Measurements from ENCODE around the gene TMEM54. TPM values are rescaled to one million over a fixed set of nuclear protein-coding genes. Genes with fewer than 3 reads are reported as not detected.

TMEM54 gene
- polyA plus RNA-seq, 3 donors: 6.1 to 7.9 (median 7.7) TPM

GRCh38 chr1:32887623-32888022 lies 13.6 kb downstream of the TMEM54 start:
- no peak for DNase-seq (ENCODE audit: extremely low read depth in 1 of 11, low read depth in 9 of 11, low spot score in 4 of 11)

DNA sequence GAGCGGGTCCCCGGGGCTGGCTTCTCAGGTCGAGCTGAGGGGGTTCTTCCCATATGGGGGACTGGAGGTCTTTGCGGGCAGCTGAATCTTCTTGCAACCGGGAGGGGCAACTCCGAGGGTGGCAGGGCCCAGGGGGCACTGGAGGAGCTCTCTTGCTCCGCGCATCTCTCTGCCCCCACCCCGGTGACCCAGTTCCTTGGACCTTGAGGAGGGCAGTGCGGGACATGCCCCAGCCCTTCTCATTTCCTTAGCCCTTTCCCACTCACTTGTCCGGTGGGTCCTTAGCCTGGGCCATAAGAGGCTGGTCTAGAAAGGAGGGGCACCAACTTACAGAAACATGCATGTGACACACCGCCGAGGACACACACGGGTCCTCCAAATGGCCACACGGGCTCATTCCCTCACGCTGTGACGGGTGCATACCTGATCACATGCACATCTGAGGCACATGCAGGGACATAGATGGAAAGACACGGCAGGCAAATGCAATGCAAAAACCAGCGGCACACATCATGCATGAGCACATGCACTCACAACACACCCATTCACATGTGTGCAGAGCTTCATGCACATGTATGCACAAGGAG lies 14.3 kb downstream of the TMEM54 start:
- DNase-seq (ENCODE audit: extremely low read depth in 1 of 11, low read depth in 9 of 11, low spot score in 4 of 11): no peak

GRCh38 chr1:32886004-32886827 lies 15.0 kb downstream of the TMEM54 start, which contains the start of gene HPCA:
TSS of gene HPCA (plus strand) at chr1:32886491. CDS start at chr1:32888899, 2,408 bp downstream.
- peak in 7 of 11 donors; percentile 60 to 80 (median 74) for DNase-seq (ENCODE audit: extremely low read depth in 1 of 11, low read depth in 9 of 11, low spot score in 4 of 11)

DNA sequence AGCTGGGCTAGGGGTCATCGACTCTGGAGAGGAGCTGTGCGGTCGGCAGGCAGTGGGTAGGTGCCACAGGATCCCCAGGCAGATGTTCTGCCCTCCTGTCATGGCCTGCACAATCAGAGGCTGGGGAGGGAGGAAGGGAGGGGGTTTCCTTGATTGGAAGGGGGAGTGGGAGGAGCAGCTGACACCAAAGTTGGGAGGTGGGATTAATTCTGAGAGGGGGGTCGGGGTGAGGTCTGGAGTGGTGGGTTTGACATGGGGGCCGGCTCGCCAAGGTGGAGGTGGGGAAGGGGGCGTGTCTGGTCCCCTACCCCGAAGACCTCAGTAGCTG lies 15.5 kb downstream of the TMEM54 start:
- no peak for DNase-seq (ENCODE audit: extremely low read depth in 1 of 11, low read depth in 9 of 11, low spot score in 4 of 11)

DNA sequence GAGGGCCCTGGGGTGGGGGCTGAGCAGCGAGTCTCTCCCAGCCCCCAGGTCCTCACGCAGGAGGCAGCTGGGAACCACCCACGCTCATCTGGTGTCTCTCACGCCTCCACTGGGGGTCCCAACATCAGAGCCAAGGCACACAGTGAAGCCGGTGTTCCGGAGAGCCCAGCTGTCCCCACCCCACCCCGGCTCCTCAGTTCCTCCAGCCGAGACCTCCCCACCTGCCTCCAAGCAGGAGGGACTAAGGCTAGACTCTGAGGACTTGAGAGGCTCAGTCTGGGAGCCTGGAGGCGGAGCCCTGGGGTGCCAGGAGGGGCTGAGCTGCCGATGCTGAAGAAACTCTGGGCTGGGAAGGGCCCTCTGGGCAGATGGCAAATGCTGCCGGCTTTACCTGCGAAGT lies 16.5 kb downstream of the TMEM54 start:
- no peak for DNase-seq (ENCODE audit: extremely low read depth in 1 of 11, low read depth in 9 of 11, low spot score in 4 of 11)

DNA sequence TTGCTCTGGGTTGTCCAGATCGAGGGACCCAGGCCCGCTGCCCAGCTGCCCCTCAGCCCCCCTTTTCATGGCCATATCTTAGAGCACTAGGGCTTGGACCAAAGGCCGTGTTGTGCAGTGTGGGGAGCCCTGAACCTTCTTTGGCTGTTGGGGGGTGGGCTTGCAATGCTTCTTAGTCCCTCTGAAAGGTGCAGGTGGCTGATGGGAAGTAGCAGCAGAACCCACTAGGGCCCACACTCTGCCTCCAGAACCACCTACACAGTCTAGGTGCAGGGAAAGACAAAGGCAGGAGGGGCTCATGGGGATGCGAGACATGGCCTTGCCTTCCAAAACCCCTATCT lies 17.2 kb downstream of the TMEM54 start:
- no peak for DNase-seq (ENCODE audit: extremely low read depth in 1 of 11, low read depth in 9 of 11, low spot score in 4 of 11)

DNA sequence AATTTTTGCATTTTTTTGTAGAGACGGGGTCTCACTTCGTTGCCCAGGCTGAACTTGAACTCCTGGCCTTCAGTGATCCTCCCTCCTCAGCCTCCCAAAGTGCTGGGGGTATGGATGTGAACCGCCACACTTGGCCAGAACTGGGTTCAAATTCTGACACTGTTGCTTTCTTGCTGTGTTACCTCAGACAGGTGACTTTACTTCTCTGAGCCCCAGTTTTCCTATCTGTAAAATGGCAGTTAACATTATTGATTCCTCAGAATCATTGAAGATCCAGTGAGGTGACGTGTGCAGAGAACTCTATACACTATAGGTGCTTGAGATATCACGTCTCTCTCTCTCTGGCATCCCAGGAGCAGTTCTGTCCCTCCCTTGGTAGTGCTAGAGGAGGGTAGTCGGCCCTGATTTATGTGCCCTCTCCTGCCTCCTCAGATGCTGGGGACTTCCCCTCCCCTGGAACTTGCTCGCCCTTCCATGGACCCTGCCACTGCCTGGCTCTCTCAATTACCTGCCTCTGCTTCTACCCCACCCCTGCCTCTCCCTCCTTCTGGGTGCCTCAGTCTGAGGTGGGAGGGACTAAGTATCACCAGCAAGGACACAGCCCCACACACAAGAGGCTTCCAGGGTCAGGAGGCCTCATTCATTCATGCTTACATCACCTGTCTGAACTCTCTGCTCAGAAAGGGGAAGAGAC lies 17.7 kb downstream of the TMEM54 start:
- no peak for DNase-seq (ENCODE audit: extremely low read depth in 1 of 11, low read depth in 9 of 11, low spot score in 4 of 11)

DNA sequence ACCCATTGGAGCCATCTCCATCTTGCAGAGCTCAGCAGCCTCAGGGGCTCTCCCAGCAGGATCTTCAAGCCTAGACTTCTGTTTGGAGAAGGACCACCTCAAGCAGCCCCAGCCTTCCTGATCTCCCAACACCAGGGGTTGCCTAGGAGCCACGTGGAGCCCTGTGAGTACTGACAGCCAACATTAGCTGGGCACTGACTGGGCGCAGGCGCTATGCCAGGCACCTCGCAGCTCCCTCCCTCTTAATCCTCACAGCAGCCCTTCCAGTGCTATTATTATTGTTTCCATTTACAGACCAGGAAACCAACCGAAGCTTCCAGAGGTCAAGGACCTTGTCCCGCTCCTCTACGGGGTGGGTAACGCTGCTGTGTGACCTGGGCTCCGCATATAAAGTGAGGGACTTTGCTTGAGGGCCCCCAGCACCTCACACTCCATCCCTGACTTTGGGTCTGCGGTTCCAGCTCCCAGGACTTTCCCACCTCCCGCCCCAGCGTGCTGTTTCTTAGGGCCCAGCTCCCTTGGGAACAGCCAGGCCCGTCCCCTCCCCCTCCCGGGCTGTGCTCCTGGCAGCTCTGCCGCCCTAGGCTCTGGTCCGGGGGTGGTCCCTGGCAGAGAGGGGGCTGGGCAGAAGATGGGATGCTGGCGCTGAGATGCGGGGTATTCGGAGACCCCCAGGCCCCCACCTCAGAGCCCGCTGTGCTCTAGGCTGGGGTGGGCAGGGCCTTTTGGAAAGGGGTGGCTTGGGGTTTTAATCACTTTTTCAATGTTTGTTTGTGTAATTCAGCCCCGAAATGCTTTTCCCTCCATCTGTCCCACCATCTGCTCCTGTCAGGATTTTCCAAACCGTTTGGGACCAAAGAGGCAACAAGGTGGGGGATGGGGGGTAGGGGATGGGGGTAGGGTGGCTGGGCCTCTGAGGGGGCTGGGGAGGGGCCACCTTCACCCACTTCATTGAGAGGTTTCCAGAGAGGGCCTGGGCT lies 19.0 kb downstream of the TMEM54 start:
- DNase-seq (ENCODE audit: extremely low read depth in 1 of 11, low read depth in 9 of 11, low spot score in 4 of 11): no peak

DNA sequence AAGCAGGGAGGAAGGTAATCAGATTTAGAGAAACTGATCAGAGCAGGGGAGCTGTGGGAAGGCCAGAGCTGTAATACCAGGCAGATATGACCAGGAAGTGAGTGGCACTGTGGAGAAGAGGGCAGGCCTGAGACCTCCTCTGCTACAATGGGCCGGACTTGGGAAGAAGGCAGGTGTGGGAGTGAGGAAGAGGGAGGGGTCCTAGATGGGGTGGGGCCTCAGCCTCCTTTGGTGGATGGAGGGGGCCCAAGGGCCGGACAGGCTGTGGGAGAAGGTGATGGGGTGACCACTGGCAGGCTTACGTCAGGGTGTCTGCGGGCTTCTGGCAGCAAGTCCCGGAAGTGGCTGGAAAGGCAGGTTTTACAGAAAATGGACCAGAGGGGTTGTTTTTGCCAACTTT lies 19.9 kb downstream of the TMEM54 start:
- no peak for DNase-seq (ENCODE audit: extremely low read depth in 1 of 11, low read depth in 9 of 11, low spot score in 4 of 11)

GRCh38 chr1:32878637-32879041 lies 22.6 kb downstream of the TMEM54 start:
- DNase-seq (ENCODE audit: extremely low read depth in 1 of 11, low read depth in 9 of 11, low spot score in 4 of 11): no peak

- no peak for DNase-seq (ENCODE audit: extremely low read depth in 1 of 11, low read depth in 9 of 11, low spot score in 4 of 11)
These were observed 23.0 kb downstream of the TMEM54 start for GRCh38 chr1:32878183-32878582.

DNA sequence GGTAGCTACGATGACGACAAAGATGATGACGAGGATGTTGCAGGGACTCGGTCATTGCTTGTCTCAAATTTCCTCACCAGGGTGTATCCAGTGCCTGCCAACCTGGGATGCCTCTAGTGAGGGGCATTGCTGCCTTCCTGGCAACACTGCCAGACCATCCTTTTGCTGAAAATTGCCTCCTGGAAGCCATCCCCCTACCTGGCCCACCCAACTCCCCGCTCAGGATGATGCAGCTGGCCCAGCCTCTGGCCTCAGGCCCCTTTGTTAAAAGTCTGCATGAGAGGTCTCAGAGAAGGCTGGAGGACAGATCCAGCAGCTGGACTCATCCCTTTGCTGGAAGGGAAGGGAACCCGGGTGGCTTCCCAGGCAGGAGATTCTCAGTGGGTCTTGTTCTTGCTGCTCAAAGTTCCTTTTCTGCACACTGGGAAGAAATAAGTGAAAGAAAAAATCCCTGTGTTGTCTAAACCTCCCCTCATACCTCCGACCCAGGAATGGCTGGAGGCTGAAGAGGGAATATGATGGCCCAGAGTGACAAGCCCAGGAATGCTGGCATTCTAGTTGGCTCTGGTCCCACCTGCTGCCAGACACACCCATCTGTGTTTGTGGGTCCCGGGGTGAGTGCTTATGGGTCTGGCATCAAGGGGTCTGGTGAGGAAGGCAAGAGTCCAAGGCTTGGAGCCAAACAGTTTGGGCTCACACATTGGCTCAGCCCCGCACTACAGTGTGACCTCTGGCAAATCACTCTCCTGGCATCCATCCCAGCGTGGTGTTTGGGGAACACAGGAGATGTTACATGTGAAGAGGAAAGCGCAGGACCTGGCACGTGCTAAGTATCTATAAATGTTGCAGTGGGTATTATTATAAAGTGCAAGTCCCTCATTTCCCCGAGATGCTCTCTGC lies 23.7 kb downstream of the TMEM54 start:
- no peak for DNase-seq (ENCODE audit: extremely low read depth in 1 of 11, low read depth in 9 of 11, low spot score in 4 of 11)

- no peak for DNase-seq (ENCODE audit: extremely low read depth in 1 of 11, low read depth in 9 of 11, low spot score in 4 of 11)
These were observed 24.6 kb downstream of the TMEM54 start for GRCh38 chr1:32876341-32877210.

GRCh38 chr1:32874860-32875752 lies 26.1 kb downstream of the TMEM54 start:
- no peak for DNase-seq (ENCODE audit: extremely low read depth in 1 of 11, low read depth in 9 of 11, low spot score in 4 of 11)

DNA sequence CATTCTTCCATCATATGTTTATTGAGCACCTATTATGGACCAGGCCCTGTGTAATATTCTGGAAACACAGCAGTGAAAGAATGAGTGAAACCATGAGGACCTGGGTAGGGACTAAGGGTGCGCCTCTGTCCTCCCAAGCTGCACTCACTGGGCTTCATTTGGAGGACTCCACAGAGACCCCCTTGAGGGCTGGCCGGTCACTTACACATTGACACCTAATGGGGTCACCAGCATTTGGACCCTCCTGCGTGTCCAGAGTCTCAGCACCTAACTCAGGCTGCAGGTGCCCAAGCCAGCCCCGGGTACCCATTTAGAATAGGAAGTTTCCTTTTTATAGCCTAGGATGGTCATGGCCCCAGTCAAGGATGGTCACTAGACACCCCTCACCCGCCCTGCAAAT lies 27.7 kb downstream of the TMEM54 start:
- no peak for DNase-seq (ENCODE audit: extremely low read depth in 1 of 11, low read depth in 9 of 11, low spot score in 4 of 11)

- no peak for DNase-seq (ENCODE audit: extremely low read depth in 1 of 11, low read depth in 9 of 11, low spot score in 4 of 11)
These were observed 29.1 kb downstream of the TMEM54 start for GRCh38 chr1:32872192-32872460.

Measured in renal cortex interstitium (tissue), 11 donors.